Kidney capillary endothelial cell (primary cell): ENCODE measurements around the gene LRP1.

Source experiments
- DNase-seq: peaks from one replicate; pipeline ENCODE4 v3.0.0-alpha.2; 2018; ENCODE audit warnings: low spot score

LRP1 gene

DNA sequence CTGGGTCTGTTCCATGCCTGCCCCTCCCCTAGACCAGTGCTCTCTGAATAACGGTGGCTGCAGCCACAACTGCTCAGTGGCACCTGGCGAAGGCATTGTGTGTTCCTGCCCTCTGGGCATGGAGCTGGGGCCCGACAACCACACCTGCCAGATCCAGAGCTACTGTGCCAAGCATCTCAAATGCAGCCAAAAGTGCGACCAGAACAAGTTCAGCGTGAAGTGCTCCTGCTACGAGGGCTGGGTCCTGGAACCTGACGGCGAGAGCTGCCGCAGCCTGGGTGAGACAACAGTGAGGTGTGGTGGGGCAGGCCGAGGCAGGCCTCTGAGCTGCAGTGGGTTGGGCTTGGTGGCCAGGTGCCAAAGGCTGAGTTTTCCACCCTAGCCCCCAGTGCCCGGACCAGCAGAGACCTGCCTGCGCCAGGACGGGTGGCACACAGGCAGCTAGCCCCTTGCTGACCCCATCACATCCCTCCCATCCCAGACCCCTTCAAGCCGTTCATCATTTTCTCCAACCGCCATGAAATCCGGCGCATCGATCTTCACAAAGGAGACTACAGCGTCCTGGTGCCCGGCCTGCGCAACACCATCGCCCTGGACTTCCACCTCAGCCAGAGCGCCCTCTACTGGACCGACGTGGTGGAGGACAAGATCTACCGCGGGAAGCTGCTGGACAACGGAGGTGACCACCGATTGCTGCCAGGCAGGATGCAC is 47.3 kb downstream of the LRP1 start:
- DNase-seq, result peak; percentile 44

DNA sequence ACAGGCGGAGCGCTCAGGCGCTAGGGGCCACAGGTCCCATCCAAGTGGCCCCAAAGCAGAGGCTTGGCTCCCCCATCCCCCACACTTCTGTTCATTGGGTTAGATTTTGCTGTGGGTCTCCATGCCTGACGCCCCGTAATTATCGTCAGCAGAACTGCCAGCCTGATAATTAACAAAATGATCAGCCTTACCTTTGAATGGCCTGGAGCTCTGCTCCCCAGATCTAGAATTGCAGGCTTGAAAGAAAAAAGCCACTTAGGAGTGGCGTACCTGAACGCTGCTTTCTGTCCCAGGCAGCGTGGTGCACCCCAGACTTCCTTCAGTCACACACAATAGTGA is 47.8 kb downstream of the LRP1 start:
- DNase-seq, result no peak

DNA sequence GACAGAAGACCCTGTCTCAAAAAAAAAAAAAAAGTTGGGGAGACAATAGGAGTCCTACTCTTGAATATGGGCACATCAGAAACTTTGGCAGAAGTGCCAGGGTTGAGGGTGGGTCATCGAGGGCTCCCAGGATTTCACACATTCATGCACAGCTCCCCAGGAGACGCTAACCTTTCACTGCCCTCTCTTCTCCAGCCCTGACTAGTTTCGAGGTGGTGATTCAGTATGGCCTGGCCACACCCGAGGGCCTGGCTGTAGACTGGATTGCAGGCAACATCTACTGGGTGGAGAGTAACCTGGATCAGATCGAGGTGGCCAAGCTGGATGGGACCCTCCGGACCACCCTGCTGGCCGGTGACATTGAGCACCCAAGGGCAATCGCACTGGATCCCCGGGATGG is 48.6 kb downstream of the LRP1 start:
- DNase-seq, result no peak

DNA sequence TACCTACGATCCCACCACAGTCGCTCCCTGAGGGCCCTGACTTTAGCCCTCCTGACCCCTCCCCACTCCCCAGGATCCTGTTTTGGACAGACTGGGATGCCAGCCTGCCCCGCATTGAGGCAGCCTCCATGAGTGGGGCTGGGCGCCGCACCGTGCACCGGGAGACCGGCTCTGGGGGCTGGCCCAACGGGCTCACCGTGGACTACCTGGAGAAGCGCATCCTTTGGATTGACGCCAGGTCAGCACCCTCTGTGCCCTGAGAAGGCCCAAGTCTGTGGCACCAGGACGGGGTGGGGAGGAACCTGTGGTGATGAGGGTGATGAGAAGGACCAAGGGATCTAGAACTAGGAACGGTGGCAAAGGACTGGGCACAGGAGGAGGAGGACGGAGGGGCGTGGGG is 49.1 kb downstream of the LRP1 start:
- no peak for DNase-seq

DNA sequence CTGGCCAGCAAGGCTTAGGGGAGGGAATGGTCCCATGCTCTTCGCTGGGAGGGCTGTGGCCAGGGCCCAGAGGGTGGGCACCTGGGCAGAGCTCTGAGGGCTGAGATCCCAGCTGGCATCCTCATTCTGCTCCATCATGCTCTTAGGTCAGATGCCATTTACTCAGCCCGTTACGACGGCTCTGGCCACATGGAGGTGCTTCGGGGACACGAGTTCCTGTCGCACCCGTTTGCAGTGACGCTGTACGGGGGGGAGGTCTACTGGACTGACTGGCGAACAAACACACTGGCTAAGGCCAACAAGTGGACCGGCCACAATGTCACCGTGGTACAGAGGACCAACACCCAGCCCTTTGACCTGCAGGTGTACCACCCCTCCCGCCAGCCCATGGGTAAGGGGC is 49.9 kb downstream of the LRP1 start:
- DNase-seq, result no peak

- DNase-seq, result no peak
These were observed 51.2 kb downstream of the LRP1 start for GRCh38 chr12:57179331-57180086.

DNA sequence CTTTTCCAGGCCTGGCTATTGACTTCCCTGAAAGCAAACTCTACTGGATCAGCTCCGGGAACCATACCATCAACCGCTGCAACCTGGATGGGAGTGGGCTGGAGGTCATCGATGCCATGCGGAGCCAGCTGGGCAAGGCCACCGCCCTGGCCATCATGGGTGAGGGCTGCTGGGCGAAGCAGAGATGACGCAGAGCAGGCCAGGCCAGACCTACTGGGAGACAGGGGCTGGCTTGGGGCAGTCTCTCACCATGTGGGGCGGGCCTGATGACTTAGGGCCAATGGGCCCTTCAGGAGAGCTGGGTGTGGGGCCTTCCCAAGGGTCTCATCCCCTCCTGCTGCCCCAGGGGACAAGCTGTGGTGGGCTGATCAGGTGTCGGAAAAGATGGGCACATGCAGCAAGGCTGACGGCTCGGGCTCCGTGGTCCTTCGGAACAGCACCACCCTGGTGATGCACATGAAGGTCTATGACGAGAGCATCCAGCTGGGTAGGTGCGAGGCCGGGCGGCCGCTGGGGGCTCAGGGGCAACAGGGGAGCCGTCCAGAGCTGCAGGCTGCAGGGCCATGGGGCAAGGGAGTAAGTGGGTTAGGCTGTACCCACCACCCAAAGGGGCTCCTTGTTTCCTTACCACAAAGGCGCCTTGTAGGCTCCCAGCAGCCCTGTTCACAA is 52.2 kb downstream of the LRP1 start:
- no peak for DNase-seq

DNA sequence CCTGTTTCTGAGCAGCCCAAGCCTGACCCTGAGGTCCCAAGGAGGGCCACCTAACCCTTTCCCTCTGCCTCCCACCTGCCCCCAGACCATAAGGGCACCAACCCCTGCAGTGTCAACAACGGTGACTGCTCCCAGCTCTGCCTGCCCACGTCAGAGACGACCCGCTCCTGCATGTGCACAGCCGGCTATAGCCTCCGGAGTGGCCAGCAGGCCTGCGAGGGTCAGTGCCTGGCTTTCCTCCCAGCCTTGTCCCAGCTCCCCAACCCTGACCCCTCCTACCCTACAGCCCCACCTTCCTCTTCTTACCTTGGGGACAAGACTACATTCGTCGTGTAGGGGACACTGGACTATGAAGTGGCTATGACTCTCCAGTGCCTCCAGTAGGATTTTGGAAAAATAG is 52.8 kb downstream of the LRP1 start:
- DNase-seq, result no peak

DNA sequence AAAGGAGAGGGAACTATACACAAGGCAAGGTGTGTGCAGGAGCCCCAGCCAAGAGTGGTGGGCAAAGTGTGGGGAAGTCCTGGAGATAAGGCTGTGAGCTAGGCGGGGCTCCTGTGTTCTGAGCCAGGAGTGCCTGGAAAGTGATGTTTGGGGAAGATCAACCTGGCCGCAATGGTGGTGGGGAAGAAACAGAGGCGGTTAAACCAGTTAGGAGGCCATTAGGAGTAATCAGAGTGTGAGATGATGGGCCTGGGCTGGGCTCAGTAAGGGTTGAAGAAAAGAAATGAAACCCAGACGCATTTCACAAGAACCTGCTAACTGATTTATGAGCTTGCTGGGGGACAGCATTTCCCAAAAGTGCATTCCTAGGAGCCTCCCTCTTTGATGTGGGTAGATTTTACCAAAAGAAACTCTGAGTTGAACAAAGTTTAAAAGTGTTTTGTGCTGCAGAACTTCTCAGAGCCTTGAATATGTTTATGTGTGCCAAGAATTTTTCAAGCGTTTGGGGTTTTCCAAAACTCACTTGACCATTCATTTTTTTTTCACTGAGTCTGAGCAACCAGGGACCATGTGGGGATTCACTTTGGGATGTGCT is 53.4 kb downstream of the LRP1 start:
- no peak for DNase-seq

DNA sequence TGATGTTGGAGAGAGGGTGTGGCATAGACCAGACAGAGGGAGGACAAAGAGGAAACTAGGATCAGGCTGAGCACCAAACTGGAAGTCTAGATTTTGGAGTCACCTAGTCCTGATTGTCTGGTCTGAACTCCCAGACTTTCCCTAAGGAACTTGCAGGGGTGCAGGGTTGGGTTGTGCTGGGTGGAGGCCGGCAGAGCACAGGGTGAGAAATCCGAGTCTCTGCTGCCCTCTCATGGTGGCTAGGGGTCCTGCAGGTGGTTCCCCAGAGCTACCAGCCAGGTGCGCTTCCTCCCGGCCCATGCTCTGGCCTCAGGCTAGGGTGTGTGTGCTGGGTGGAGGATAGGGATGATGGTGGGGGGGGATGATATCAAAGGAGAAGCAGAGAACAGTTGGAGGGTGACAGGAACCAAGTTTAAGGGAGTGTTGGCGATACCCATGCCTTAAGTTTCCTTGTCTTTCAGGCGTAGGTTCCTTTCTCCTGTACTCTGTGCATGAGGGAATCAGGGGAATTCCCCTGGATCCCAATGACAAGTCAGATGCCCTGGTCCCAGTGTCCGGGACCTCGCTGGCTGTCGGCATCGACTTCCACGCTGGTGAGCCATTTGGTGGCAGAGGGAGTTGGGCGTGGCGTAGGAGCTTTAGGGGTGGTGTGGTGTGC is 54.8 kb downstream of the LRP1 start:
- DNase-seq, result peak; percentile 48

DNA sequence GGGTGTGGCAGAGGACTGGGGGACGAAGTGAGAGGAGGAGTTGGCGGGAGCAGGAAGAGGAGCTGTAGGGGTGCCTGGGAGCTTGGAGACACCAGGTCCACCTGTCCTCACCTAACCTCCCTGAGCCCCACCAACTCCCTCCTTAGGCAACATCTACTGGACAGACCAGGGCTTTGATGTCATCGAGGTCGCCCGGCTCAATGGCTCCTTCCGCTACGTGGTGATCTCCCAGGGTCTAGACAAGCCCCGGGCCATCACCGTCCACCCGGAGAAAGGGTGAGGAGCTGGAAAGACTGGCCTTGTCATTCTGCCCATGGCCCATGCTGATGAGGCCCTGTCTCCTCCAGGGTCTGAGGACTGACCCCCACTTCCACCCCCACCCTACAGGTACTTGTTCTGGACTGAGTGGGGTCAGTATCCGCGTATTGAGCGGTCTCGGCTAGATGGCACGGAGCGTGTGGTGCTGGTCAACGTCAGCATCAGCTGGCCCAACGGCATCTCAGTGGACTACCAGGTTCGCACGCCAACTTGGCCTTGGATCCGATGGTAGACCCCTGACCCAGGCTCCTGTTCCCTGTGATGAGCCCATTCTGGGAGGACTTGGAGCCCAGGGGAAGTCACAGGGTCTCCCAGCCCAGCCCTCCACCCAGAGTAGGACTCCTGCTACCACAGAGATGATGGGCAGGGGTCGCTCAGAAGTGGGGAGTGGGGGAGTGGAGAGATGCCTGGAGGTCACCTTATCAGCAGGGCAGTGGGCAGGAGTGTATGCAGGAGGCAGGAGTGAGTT is 55.8 kb downstream of the LRP1 start:
- no peak for DNase-seq

DNA sequence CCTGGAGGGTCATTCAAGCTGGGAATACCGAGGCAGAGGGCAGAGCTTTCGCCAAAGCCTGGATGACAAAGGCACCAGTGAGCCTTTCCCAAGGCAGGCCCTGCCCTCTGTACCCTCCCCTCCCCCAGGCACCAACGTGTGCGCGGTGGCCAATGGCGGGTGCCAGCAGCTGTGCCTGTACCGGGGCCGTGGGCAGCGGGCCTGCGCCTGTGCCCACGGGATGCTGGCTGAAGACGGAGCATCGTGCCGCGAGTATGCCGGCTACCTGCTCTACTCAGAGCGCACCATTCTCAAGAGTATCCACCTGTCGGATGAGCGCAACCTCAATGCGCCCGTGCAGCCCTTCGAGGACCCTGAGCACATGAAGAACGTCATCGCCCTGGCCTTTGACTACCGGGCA is 57.1 kb downstream of the LRP1 start:
- DNase-seq, result no peak

DNA sequence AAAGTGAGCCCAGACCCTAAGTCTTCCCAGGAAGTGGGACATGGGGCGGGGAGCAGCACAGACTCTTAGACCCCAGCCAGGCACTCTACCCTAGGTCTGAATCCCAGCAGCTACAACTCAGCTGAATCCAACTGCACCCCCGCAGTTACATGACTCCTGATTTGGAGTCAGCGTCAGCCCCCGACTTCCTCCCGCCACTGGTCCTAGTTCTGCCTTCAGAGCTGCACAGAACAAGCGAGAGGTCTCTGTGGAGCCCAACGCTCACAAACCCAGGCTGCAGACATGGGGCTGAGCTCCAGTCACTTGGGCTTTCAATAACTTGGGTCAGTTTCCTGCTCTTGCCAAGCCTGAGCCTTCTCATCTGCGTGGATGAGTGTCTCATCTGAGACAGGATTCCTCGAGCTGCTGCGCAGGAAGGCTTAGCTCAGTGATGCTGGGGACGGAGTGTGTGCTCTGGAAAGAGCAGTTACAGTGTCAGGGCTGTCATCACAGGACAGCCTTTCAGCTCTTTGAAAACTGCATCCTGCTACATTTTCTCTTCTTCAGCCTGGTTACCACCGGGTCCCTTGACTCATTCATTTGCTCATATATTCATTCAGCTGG is 57.7 kb downstream of the LRP1 start:
- no peak for DNase-seq

- no peak for DNase-seq
These were observed 59.2 kb downstream of the LRP1 start for GRCh38 chr12:57187222-57188089.

- no peak for DNase-seq
These were observed 59.8 kb downstream of the LRP1 start for GRCh38 chr12:57188090-57188425.

- no peak for DNase-seq
These were observed 61.8 kb downstream of the LRP1 start for GRCh38 chr12:57190037-57190436.

DNA sequence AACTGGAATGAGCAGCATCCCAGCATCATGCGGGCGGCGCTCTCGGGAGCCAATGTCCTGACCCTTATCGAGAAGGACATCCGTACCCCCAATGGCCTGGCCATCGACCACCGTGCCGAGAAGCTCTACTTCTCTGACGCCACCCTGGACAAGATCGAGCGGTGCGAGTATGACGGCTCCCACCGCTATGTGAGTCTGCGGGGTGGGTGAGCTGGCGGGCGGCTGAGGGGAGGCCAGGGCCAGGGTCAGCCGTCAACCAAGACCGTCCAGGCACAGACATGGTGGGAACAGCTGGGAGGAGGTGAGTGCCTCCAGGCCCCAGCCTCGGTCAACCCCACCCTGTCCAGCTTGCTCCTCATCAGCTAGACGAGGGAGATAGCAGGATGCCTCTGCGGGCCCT is 62.5 kb downstream of the LRP1 start:
- DNase-seq, result no peak

DNA sequence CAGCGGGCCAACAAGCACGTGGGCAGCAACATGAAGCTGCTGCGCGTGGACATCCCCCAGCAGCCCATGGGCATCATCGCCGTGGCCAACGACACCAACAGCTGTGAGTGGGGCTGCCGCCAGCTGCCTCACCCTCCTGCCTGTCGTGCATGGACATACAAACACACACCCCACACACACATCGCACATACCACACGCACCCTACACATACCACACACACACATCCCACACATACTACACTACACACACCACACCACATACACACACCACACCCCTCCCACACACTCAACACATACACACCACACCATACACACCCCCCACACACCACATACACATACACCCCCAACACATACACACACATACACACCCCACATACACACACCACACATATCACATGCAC is 63.1 kb downstream of the LRP1 start:
- no peak for DNase-seq

GRCh38 chr12:57192920-57193319 is 64.6 kb downstream of the LRP1 start:
- DNase-seq, result no peak

GRCh38 chr12:57193706-57194245 is 65.5 kb downstream of the LRP1 start:
- DNase-seq, result no peak
